ENCODE measurements around the gene GRIN2A. TPM values are rescaled to one million over a fixed set of nuclear protein-coding genes. Genes with fewer than 3 reads are reported as not detected.

The GRIN2A gene
- total RNA-seq, 2 experiments from 2014 or later = not detected

DNA sequence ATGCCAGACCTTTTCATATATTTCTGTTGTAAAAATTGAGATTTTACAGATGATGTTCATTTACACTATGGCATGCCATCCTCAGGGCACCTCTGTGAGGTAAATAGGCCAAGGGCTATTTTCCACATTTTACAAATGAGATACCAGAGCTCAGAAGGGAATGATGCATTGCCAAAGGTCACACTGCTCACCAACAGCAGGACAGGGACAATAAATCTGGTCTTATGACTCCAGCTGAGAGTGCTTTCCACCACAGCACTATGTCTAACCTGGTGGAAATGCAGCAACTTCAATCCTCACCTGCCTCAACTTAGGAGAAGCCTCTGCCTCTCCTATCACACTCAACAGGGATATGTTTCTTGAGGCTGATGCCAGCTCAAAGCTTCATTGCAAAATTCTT is 40.6 kb downstream of the GRIN2A start:
- Mint-ChIP-seq H3K4me3 (no peak overlapping the region), H3K27ac (no peak overlapping the region), H3K4me1 (no peaks in the 10 kb centered on the region), H3K9me3 (no peaks in the 10 kb centered on the region), H3K36me3 (ENCODE audit: low read depth) (no peaks in the 10 kb centered on the region), H3K27me3 (no peaks in the 10 kb centered on the region)
- ChIA-PET CTCF (interaction anchor here (0.6 to 1.7 kb wide), 2 partner anchors 11 to 369 kb away, joined by 3 to 5 read pairs; no protein-coding TSS in a partner anchor), POLR2A (no interaction called here)
- DNase-seq = no peak

DNA sequence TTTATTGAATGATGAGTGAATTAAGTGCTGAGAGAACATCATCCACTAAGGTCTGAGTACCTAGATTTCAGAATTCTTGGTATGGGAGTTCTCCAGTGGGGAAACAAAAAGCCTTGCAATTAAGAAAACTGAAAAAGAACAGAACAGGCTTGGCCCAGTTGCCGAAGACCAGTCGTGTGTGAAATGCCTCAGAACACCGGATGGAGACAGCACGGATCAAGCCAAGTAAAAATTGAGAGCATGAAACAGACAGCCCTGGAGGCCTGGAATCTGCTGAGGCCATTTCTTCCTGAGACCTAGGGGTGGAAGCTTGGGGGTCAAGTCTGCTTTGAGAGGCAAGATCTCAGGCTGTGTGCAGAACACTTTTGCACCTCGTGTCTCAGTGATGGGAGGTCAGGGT is 43.3 kb downstream of the GRIN2A start:
- CTCF ChIA-PET = no interaction called here
- H3K4me1 Mint-ChIP-seq = no peaks in the 10 kb centered on the region

DNA sequence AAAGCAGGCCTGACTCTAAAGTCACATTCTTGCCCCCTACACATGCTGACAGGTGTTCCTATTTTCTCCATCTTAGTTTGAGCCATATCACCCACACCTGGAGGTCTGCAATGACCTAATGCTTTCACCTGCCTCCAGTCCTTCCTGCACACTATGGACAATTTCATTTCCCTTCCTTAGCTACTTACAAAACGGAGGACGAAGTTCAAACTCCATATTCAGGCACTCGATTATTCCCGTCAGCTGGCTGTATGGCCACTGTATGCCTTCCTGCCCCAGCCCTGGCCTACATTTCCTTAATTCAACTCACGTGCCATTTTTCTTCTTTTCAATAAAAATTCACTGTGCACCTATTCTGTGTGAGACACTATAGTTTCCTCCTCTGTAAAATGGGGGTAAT is 44.9 kb downstream of the GRIN2A start:
- POLR2A ChIA-PET = no interaction called here
- no peaks in the 10 kb centered on the region for H3K9me3 Mint-ChIP-seq

More for the DNA sequence above, 43.3 kb downstream of the GRIN2A start:
- no peak overlapping the region for H3K4me3 Mint-ChIP-seq
- no peaks in the 10 kb centered on the region for H3K36me3 Mint-ChIP-seq (ENCODE audit: low read depth)
- no peak overlapping the region for H3K27ac Mint-ChIP-seq
- POLR2A ChIA-PET = no interaction called here
- DNase-seq = no peak
- H3K27me3 Mint-ChIP-seq = no peaks in the 10 kb centered on the region
- no peaks in the 10 kb centered on the region for H3K9me3 Mint-ChIP-seq

DNA sequence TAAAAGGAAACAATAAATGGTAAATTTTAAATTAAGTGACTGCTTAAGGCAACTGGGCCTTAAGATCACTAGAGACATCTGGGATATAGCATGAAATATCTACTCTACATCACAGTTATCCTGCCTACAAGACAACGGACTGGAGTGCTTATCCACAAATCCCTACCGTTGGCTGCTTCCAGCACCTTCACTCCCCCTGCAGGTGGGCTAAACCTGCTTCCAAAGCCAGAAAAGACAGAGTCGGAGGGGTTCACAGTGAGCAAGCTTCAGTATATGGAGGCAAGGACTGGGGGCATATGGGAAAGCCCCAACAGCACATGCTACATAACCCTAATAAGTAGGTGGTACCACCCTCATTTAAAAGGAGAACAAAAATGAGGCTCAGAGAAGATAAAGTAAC is 45.3 kb downstream of the GRIN2A start:
- no peak for DNase-seq
- no peak overlapping the region for H3K27ac Mint-ChIP-seq
- POLR2A ChIA-PET = no interaction called here
- no peaks in the 10 kb centered on the region for H3K9me3 Mint-ChIP-seq
- H3K4me1 Mint-ChIP-seq = no peaks in the 10 kb centered on the region
- no peaks in the 10 kb centered on the region for H3K36me3 Mint-ChIP-seq (ENCODE audit: low read depth)
- CTCF ChIA-PET = interaction anchor here (1.1 kb wide), 1 partner anchor 9 kb away, joined by 3 read pairs; no protein-coding TSS in a partner anchor
- no peaks in the 10 kb centered on the region for H3K27me3 Mint-ChIP-seq
- no peak overlapping the region for H3K4me3 Mint-ChIP-seq

More for the DNA sequence above, 44.9 kb downstream of the GRIN2A start:
- H3K27me3 Mint-ChIP-seq = no peaks in the 10 kb centered on the region
- H3K27ac Mint-ChIP-seq = no peak overlapping the region
- H3K4me1 Mint-ChIP-seq = no peaks in the 10 kb centered on the region
- no peak for DNase-seq
- CTCF ChIA-PET = interaction anchor here (1.1 kb wide), 1 partner anchor 10 kb away, joined by 3 read pairs; no protein-coding TSS in a partner anchor
- no peak overlapping the region for H3K4me3 Mint-ChIP-seq
- no peaks in the 10 kb centered on the region for H3K36me3 Mint-ChIP-seq (ENCODE audit: low read depth)

DNA sequence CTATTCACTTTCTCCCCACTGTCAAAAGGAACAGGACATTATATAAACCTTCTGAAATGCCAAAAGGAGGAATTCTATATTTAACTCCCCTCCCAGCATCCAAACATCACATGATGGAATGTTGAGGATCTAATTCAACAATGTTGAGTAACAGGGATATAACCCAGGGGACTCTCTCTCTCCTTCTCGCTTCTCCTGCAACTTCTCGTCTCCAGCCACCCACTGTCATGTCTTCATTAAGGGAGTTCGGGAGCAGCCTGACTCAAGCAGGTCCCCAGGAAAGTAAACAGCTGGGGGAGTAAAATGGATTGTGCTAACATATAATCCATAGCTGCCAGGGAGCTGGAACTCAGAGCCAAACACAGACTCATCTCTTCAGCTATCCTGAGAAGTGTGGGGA is 51.7 kb downstream of the GRIN2A start:
- no peak for DNase-seq
- H3K36me3 Mint-ChIP-seq (ENCODE audit: low read depth) = no peaks in the 10 kb centered on the region
- ChIA-PET CTCF (interaction anchor here (2.1 kb wide), 1 partner anchor 11 kb away, joined by 5 read pairs; no protein-coding TSS in a partner anchor), POLR2A (no interaction called here)
- H3K9me3 Mint-ChIP-seq = no peaks in the 10 kb centered on the region
- no peak overlapping the region for H3K27ac Mint-ChIP-seq
- no peak overlapping the region for H3K4me3 Mint-ChIP-seq
- no peaks in the 10 kb centered on the region for H3K27me3 Mint-ChIP-seq
- H3K4me1 Mint-ChIP-seq = no peaks in the 10 kb centered on the region

DNA sequence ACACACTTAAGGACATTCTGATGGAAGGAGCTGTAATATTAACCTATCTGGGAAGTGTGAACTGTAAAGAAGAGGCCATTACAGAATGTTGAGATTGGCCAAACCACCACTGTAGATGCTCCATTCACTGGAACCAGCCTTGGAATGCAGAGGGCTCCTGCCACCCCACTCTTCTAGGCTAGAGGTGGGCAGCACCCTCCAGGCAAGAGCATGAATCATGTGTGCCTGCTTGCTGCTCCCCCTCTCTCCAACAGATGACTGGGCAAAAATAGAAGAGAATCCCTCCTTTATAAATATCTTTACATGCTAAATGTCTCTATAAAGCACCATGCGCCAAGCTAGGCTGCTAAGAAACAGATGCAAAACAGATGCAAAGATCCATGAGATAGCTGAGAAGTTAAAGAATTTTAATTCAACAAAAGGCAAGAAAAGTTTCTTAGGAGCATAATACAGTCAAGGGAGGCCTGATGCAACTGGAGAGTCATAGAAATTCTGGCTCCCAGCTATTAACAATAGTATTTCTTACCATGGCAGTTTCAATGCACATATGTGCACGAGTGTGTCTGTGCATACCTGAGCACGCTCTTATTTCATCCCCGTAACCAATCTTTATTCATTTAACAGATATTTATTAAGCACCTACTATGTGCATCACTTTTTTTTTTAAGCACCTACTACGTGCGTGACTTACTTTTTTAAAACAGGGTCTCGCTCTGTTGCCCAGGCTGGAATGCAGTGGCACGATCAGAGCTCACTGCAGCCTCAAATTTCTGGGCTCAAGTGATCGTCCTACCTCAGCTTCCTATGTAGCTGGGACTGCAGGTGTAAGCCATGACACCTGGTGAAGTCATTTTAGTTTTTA is 53.6 kb downstream of the GRIN2A start:
- Mint-ChIP-seq H3K27me3 (no peaks in the 10 kb centered on the region), H3K4me3 (no peak overlapping the region), H3K9me3 (no peaks in the 10 kb centered on the region), H3K27ac (no peak overlapping the region), H3K36me3 (ENCODE audit: low read depth) (no peaks in the 10 kb centered on the region), H3K4me1 (no peaks in the 10 kb centered on the region)
- ChIA-PET CTCF (interaction anchor here (0.9 kb wide), 1 partner anchor 9 kb away, joined by 3 read pairs; no protein-coding TSS in a partner anchor), POLR2A (no interaction called here)
- no peak for DNase-seq

DNA sequence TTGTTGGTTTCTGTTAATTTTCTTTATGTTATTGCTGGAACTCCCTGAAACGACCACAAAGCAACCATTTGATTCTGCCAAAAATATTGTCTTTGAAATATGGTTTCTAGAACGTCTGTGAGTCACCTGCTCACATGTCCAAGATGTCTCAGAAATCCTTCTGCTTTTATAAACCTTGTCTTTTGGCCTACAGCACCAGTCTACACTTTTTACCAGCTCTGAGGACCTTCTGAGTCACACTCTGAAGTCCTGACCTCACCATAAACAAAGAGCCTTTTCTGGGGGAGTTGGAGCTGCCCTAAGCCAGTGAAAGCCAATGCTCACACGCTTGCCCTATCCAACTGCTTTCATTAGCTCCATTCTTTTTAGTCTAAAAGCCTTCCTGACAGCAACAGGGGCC is 55.5 kb downstream of the GRIN2A start:
- no peaks in the 10 kb centered on the region for H3K9me3 Mint-ChIP-seq
- H3K27me3 Mint-ChIP-seq = peaks cover 4% of the 10 kb centered on the region
- H3K36me3 Mint-ChIP-seq (ENCODE audit: low read depth) = no peaks in the 10 kb centered on the region
- no peak for DNase-seq
- no peak overlapping the region for H3K27ac Mint-ChIP-seq
- POLR2A ChIA-PET = no interaction called here
- no peaks in the 10 kb centered on the region for H3K4me1 Mint-ChIP-seq
- H3K4me3 Mint-ChIP-seq = no peak overlapping the region
- CTCF ChIA-PET = no interaction called here

DNA sequence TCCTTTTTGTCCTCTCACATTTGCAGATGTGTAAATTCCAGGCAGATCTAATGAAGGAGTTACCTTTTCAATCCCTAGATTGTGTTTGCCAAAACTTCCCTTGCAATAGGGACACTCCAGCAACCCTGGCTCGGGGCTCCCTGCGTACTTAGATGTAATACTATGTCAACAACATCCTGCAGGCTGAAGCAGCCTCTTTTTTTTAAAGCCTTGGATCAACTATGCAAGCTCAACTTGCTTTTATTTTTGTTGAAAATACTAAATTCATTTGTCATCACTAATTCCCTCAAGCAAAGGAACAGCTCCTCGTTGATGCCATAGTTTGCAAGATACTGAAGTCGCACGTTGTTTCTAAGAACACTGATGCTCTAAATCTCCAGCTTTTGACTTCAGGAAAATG is 59.1 kb downstream of the GRIN2A start:
- ChIA-PET CTCF (no interaction called here), POLR2A (no interaction called here)

DNA sequence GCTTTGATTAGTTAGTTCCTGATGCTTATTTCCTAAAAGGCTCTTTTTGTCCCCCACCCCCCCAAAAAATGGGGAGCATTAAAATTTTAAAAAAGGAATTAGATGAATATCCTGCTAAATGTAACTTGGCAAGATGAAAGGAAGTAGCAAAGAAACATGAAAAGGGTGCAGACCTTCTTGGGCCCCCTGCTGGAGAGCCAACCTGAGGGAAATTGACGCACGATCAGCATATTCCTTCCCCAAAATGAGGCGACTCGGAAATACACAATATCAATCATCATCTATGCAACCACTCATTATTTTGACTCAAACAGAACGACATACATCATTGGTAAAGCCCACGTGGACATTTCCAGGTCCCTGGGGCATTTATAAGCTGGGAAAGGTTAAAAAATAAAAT is 59.7 kb downstream of the GRIN2A start:
- Mint-ChIP-seq H3K27me3 (peaks cover 4% of the 10 kb centered on the region), H3K4me3 (no peak overlapping the region), H3K27ac (no peak overlapping the region), H3K4me1 (no peaks in the 10 kb centered on the region), H3K36me3 (ENCODE audit: low read depth) (no peaks in the 10 kb centered on the region), H3K9me3 (no peaks in the 10 kb centered on the region)
- DNase-seq = no peak
- CTCF ChIA-PET = no interaction called here
- POLR2A ChIA-PET = no interaction called here

More for the DNA sequence above, 59.1 kb downstream of the GRIN2A start:
- H3K27ac Mint-ChIP-seq = no peak overlapping the region
- no peaks in the 10 kb centered on the region for H3K9me3 Mint-ChIP-seq
- no peak for DNase-seq
- H3K4me3 Mint-ChIP-seq = no peak overlapping the region
- no peaks in the 10 kb centered on the region for H3K4me1 Mint-ChIP-seq
- peaks cover 4% of the 10 kb centered on the region for H3K27me3 Mint-ChIP-seq
- H3K36me3 Mint-ChIP-seq (ENCODE audit: low read depth) = no peaks in the 10 kb centered on the region

DNA sequence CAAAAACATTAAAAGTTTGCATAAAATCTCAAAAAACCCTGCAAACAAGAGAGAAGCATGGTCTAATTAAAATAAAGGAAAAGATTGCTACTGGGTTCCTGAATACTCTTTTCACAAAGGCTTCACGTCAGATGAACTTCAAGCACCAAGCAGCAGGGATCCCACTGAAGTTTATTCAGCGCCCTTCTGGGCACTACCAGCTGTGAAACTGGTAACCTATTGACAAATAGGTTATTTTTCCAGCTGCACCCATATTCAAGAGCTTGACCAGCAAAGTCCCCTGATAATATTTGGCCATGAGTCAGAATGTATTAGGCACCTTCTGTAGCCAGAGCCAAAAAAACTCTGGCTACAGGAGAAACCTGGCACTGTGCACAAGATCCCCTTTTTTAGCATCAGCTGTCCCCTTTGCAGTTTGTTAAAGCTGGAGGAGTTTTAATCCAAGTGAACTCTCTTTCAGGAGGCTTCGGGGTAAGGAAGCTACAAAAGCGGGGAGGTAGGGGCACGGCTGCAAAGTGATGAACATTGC is 60.3 kb downstream of the GRIN2A start:
- no peak overlapping the region for H3K4me3 Mint-ChIP-seq
- ChIA-PET CTCF (no interaction called here), POLR2A (no interaction called here)
- no peaks in the 10 kb centered on the region for H3K9me3 Mint-ChIP-seq
- H3K4me1 Mint-ChIP-seq = no peaks in the 10 kb centered on the region
- H3K36me3 Mint-ChIP-seq (ENCODE audit: low read depth) = no peaks in the 10 kb centered on the region
- peaks cover 4% of the 10 kb centered on the region for H3K27me3 Mint-ChIP-seq
- H3K27ac Mint-ChIP-seq = no peak overlapping the region
- no peak for DNase-seq

DNA sequence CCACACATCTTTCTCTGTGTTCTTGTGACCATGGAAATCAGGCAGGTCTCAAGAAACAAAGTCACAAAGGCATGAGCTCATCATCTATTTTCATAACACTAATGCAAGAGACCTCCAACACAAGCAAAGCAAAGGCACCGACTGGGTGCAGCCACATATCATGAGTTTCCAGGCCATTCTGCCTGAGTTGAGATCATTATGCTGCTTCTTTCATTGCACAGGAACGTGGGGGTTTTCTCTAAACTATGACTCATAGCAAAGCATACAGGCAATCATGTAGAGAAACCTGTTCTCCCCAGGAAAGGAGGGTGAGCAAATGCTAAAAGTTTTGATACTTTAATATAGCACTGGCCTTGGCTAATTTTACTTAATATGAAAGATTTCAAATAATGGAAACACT is 60.7 kb downstream of the GRIN2A start:
- Mint-ChIP-seq H3K4me1 (no peaks in the 10 kb centered on the region), H3K4me3 (no peak overlapping the region), H3K36me3 (ENCODE audit: low read depth) (no peaks in the 10 kb centered on the region), H3K27ac (no peak overlapping the region), H3K27me3 (peaks cover 4% of the 10 kb centered on the region), H3K9me3 (no peaks in the 10 kb centered on the region)
- no peak for DNase-seq
- POLR2A ChIA-PET = no interaction called here
- CTCF ChIA-PET = no interaction called here

DNA sequence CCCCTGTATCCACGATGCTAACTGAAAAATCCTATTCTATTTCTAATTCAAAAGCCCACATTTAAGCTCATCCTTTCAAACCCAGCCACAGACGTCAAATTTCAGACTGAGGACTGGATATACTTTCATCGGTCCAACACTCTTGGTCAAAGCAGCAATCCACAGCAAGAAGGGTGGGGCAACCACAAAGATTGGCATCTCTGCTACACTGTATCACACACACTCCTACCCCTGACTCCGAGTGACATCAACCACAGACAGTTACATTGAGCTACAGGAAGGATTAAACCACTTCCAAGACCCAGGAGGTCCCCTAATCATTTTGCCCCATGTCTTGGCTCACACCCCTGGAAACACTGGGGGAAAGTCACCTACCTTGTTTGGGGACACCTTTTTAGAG is 61.3 kb downstream of the GRIN2A start:
- no peaks in the 10 kb centered on the region for H3K36me3 Mint-ChIP-seq (ENCODE audit: low read depth)
- H3K9me3 Mint-ChIP-seq = no peaks in the 10 kb centered on the region
- DNase-seq = no peak
- no peaks in the 10 kb centered on the region for H3K4me1 Mint-ChIP-seq
- peaks cover 4% of the 10 kb centered on the region for H3K27me3 Mint-ChIP-seq
- ChIA-PET CTCF (no interaction called here), POLR2A (no interaction called here)
- H3K27ac Mint-ChIP-seq = no peak overlapping the region
- H3K4me3 Mint-ChIP-seq = no peak overlapping the region

DNA sequence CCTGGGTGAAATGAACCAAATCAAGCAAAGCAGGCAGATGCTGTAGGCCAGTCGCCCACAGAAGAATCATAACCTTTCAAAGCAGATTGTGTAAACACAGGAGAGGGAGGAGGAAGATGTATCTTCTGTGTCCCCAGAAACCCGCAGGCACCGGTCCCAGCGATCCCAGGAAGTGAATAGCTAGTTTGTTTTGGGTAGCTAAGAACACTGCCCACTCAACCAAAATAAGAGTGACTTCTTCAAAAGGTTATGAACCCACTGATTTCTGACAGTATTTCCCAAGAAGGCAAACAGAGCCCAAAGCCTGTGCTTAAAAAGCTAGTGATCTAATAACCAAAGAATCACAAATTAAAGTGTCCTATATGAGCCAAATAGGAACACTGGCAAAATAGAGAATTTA is 67.8 kb downstream of the GRIN2A start:
- Mint-ChIP-seq H3K4me1 (no peaks in the 10 kb centered on the region), H3K4me3 (no peak overlapping the region), H3K27me3 (no peaks in the 10 kb centered on the region), H3K27ac (no peak overlapping the region), H3K36me3 (ENCODE audit: low read depth) (no peaks in the 10 kb centered on the region), H3K9me3 (no peaks in the 10 kb centered on the region)
- POLR2A ChIA-PET = no interaction called here
- no peak for DNase-seq
- CTCF ChIA-PET = no interaction called here

DNA sequence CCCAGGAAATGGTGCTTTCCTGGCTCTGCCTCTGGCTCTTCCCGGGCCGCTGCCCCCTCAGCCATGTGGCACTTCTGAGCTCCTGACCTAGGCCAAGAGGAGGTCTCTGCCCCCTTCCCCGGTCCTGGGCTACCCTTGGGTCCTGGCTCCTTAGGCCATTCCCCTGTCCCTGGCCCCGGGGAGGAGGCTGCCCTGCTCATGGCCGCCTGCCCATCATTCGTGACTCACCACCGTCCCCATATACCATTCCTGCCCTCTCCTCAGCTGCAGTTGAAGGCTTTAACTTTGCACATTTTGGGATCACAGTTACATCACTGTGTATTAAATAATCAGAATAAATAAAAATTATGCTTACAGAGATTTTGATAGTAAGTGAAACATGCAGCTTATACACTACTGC is 69.0 kb downstream of the GRIN2A start:
- Mint-ChIP-seq H3K36me3 (ENCODE audit: low read depth) (no peaks in the 10 kb centered on the region), H3K27ac (no peak overlapping the region), H3K4me1 (no peaks in the 10 kb centered on the region), H3K27me3 (no peaks in the 10 kb centered on the region), H3K4me3 (no peak overlapping the region), H3K9me3 (no peaks in the 10 kb centered on the region)
- ChIA-PET CTCF (no interaction called here), POLR2A (no interaction called here)
- no peak for DNase-seq

Data from activated CD4-positive, alpha-beta T cell treated with anti-CD3 and anti-CD28 coated beads, Interleukin-2, amount 10 ng/mL, durations not matched to agents 7 days and 5 days (primary cell).